Epithelial cell of proximal tubule (primary cell): ENCODE results near the gene TMED3. TPM values are rescaled to one million over a fixed set of nuclear protein-coding genes. Genes with fewer than 3 reads are reported as not detected.

ENCODE experiments used
- DNase-seq: peaks from one replicate; pipeline ENCODE4 v3.0.0-alpha.2; 2011; ENCODE audit warnings: low read depth
- H3K4me3 ChIP-seq: 2 replicates; pipeline ENCODE4 v1.5.1; 2011; ENCODE audit warnings: low read depth, mild to moderate bottlenecking, low read length
- total RNA-seq: library from RNA; depleted of rRNA; stranded (reverse); fragments of >200 nt; gene quantifications from 2 replicates; pipeline ENCODE4 v1.2.3, GENCODE V29; 2015
- TF ChIP-seq, protein P1 (sequence below): conservative IDR thresholded peaks from 2 replicates; pipeline ENCODE4 v1.5.1; 2012; ENCODE audit warnings: low read depth, mild to moderate bottlenecking, low read length

The TMED3 gene
- total RNA-seq, 1 donor from 2014 or later, result 79.9 TPM

DNA sequence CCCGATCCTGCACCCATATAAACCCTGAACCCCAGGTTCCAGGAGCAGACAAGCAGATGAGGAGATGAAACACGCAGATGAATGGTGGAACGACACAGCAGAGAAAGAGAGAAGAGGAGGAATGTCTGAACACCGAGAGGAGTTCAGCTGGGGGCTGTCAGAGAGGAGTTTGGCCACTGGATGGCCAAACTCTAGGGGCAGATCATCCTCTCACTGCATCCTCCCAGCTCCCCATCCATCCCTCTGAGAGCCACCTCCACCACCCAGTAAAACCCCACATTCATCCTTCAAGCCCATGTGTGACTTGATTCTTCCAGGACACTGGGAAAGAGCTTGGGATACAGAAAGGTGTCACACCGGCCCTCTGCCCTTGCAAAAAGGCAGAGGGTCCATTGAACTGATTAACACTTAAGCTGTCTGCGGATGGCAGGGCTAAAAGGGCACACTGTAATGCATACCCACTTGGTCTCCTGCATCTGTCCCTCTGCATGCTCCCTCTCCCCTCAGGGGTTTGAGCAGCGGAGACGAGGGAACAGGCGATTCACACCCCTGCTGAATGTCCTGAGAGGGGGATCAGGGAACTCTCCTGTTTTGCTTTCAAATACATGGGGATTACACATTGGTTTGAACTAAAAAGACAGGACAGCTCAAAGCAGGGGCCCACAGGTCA is 53.8 kb downstream of the TMED3 start:
- no peak for DNase-seq
- no peak overlapping the region for H3K4me3 ChIP-seq
- TF ChIP-seq, protein P1, sequence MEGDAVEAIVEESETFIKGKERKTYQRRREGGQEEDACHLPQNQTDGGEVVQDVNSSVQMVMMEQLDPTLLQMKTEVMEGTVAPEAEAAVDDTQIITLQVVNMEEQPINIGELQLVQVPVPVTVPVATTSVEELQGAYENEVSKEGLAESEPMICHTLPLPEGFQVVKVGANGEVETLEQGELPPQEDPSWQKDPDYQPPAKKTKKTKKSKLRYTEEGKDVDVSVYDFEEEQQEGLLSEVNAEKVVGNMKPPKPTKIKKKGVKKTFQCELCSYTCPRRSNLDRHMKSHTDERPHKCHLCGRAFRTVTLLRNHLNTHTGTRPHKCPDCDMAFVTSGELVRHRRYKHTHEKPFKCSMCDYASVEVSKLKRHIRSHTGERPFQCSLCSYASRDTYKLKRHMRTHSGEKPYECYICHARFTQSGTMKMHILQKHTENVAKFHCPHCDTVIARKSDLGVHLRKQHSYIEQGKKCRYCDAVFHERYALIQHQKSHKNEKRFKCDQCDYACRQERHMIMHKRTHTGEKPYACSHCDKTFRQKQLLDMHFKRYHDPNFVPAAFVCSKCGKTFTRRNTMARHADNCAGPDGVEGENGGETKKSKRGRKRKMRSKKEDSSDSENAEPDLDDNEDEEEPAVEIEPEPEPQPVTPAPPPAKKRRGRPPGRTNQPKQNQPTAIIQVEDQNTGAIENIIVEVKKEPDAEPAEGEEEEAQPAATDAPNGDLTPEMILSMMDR, result no peak

DNA sequence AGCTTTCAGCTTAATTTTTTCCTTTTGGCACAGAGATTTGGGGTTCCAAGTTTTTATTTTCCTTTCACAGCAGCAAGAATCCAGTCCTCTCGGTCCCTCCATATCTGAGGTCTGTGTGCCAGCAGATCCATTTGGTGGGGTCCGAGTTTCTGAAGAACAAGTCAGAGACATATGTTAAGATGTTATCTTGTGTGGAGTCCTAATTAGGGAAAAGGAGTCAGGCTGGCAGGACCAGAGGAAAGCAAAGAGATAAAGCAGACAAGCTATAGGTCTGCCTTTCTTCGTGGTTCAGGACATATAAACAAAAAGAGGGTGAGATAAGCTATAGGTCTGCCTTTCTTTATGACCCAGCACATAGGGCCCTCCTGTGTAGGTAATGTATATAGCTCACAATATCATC is 54.9 kb downstream of the TMED3 start:
- TF ChIP-seq, protein P1, result no peak
- no peak for DNase-seq
- H3K4me3 ChIP-seq, result no peak overlapping the region

DNA sequence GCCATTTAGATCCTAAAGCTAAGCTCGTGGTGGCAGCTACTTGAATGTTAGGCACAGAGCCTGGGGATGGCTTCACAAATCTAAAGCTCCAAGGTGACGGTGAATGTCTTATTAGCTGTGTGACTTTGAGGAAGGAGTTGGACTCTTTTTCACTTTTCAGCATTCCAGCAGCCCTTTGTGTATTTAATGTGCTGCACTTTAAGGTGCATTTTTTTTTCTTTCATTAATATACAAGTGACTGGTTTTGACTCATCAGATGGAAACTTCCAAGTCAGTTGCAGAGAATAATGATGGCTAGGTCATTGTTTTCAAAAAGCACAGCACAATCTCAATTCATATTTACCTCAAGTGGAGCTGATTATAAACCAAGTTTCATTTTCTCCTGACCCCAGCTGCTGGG is 55.8 kb downstream of the TMED3 start:
- TF ChIP-seq, protein P1, result no peak
- no peak overlapping the region for H3K4me3 ChIP-seq
- no peak for DNase-seq

DNA sequence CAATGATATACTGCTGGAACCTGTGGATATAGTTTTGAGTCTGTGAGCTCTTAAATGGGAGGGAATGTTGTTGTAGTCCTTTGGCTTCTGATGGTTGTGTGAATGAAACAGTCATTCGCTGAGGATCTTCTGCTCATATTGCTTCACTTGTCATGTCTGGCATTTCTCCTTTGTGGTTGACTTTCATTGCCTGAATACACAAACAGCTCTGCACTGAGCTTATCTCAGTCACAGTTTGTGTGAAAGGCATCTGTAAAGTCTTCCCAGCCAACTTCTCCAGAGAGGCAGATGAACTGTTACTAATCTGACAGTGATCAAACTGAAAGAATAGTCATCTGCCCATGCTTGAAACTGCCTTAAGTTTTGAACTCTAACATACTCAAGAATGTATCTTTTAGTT is 59.8 kb downstream of the TMED3 start:
- no peak overlapping the region for H3K4me3 ChIP-seq
- no peak for DNase-seq
- TF ChIP-seq, protein P1, result no peak

DNA sequence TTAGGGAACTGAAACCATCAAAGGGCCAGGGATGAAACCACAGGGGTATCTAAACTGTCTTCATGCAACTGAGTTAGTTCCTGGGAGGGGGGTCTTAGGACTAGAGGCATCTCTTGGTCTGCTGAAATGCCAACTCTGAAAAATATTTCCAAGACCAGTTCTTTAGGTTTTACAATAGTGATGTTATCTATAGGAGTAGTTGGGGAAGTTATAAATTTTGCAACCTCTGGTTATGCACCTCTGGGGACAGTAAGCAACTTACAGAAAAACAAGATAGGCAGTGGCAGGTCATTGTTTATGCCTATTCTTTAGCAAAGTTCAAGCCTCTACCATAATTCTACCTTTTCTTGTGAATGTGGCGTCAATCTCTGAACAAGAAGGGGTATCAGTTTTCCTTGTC is 60.7 kb downstream of the TMED3 start:
- no peak overlapping the region for H3K4me3 ChIP-seq
- TF ChIP-seq, protein P1, result no peak
- DNase-seq, result no peak

DNA sequence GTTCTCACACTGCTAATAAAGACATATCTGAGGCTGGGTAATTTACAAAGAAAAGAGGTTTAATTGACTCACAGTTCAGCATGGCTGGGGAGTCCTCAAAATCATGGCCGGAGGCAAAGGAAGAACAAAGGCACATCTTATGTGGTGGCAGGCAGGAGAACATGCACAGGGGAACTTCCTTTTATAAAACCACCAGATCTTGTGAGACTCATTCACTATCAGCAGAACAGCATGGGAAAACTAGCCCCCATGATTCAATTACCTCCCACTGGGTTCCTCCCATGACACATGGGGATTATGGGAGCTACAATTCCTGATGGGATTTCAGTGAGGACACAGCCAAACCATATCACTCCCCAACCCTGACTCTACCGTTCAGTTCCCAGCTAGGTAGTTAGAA is 61.5 kb downstream of the TMED3 start:
- no peak for DNase-seq
- TF ChIP-seq, protein P1, result no peak

More for the DNA sequence above, 61.5 kb downstream of the TMED3 start:
- no peak overlapping the region for H3K4me3 ChIP-seq

Other genes with a start within 250 kb of the TMED3 start
- 1.5 and 5.9 TPM in 2 replicates for gene RASGRF1, start 220.3 kb upstream of the TMED3 start, total RNA-seq
- not detected in 2 replicates for gene ANKRD34C, start 28.4 kb upstream of the TMED3 start, total RNA-seq
- 0.43 and 1.4 TPM in 2 replicates for gene MINAR1, start 121.2 kb downstream of the TMED3 start, total RNA-seq